HG03571 (cell line): ENCODE results near the gene KLHL36.

Experiments
- ATAC-seq: cut with Tn5 transposase; IDR thresholded peaks from one replicate; pipeline ENCODE4 v1.9.1; 2021; ENCODE audit not compliant: unreplicated experiment

Gene KLHL36

DNA sequence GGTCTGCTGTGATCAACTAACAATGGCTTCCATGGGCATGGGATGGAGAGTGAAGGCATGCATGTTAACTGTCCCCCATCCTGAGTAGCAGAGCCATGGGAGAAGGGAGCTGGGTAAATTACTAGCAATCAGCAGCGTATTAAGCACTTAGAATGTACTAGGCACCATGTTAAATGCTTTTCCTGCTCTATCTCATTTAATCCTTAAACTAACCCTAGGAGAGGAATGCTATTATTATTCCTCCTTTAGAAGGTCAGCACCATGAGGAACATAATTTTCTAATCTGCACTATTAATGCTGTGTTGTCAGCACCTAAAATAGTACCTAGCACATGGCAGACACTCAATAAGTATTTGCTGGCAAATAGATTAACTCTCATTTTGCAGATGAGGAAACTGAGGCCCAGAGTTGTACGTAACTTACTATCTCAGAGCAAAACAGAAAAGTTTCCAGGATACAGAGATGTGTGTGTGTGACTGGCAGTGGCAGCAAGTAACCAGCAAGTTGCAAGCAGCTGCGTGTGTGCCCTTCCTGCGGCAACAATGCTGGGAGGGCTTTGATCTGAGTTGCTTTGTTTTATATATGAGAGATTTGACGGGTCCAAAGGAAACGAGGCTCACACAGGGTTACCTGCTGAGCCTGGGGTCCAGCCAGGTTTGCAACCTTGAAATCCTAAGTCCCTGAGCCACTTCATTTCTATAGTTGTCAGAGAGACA lies 6.5 kb upstream of the KLHL36 start:
- no peak for ATAC-seq

DNA sequence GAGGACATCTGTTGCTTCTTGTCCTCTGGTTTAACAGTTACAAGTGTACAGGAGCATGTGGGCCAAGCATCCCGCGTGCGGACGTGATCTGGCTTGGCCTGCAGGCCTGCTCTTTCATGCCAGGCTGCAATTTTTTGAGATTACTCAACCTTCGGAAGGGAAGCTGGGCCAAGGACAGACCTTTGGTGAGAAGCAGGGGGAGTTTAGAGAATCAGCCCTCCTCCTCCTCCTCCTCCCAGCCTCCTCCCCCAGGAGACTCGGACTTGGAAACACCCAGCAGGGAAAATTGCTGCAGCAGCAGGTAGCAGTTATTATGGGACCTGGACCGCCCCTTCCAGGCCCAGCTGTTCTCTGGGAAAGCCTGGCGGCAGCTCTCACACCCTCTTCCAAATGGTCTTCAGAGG lies 5.1 kb upstream of the KLHL36 start:
- ATAC-seq: no peak

DNA sequence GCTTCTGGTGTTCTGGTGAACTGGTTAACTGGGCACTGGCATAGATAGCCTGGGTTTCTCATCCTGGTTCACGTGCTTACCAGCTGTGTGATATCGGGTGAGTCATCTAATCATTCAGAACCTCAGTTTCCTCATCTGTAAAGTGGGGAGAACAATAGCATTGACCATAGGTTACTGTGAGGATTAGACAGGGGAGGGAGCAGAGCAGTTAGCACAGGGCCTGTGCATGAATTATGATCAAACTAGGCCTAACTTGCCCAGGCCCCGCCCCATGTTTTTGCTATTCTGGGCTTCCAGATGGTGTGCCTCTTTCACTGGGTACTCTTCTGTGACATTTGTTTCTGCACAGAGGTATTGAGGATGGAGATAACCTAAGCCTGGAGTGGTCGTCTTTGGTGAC lies 4.6 kb upstream of the KLHL36 start:
- ATAC-seq: no peak

DNA sequence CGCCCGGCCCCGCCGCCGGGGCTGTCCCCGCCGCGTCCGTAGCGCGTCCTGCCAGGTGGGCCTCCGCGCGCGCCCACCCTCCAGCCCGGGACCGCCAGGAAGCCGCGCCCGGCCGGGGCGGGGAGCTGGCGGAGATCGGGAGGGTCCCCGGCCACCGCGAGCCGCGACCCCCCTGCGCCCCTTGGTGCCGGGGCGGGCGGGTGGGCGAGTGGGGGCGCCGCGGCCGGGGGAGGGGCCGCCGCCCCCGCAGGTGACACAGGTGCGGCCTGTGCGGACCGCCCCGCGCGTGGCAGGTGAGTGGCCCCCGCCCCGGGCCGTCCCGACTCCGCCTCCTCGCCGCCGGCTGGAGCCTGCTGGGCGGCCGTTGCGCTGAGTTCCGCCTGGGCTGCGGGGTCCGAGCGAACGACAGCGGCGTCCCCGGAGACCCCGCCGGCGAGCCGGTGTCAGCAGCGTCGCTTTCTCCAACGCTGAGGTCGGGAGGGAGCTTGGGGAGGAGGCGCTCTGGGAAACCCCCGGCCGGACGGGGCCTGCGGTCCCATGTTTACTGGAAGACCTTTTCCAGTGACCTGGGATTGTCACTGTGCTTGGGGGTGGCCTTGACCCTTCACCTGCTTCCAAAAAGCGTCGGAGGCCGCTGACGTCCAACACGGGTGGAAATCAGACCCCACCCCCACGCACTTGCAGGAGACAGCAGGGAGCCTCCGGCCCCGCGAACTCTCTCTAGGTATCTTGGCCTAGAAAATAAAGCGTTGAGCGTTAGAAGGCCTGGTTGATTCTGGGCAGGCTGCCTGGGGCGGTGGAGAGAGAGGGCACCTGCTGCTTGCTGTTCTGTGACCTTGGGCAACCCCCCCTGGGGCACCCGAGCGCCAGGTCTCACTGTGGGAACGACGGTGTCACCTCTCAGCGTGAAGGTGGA lies 542 bp downstream of the KLHL36 start:
- peak; percentile 56 for ATAC-seq

DNA sequence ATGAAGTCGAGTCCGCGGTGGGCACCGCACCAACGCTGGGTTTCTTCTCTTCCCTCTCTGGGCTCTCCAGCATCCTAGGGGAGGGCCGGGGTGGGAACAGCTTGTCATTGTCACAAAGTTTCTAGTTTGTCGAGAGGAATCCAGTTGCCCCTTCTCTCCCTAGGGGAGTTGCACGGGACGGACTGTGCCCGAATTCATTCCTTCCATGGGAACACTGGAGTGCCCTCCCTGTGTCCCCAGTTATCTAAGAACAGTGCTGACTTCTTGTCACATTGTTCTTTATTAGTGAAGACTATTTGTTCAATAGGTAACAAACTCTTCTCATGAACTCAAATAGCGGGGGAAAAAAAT lies 1.2 kb downstream of the KLHL36 start:
- no peak for ATAC-seq

DNA sequence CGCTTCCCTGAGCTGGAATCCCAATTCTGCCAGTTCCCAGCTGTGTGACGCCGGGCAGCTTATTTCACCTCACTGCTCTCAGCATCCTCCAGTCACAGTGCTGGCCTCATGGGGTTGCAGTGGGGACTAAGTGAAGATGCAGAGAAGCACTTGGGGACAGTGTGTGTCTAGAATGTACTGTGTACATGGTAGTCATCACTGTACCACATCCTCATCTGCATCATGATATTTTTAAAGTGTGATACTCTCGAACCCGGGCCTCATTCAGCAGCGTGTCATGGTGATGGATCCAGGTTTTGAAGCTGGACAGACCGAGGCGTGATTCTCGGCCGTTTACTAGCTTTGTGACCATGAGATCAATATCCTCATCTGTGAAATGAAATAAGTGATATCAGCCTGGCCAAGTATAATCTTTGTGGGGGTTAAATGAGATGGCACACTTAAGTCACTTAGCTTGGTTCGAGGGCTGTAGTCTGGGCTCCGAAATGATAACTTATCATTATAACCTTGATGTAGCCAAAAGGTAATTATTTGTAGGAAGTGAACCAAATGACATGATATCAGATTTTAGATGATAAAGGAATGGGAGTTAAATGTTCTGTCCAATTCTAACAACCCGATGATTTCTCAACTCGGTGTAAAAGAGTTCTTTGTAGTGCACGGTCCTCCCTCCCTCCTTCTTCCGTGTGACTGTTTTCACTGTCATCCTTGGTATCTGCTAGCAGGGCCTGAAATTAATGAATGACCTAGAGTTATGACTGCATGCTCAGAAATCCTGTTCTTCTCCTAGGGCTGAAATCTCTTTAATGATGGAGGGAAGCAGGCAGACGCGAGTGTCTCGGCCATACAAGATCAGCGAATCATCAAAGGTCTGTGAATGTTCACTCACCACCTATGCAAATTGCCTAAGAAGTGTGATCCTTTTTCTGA lies 2.0 kb downstream of the KLHL36 start:
- no peak for ATAC-seq

DNA sequence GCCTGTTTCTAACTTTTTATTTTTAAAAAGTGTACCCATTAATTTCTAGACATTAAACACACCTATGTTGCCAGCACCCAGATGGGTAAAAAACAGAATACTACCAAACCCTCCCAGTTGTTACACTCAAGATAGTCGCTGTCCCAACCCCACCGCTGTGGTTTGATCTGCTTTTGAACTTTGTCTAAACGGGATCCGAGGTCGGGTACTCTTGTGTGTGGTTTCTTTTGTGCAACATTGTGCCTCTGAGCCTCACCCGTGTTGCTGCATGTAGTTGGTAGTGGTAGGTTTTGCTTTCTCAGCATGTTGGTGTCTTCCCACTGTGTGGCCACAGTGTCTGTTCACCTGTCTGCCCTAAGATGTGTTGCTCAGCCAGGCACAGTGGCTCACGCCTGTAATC lies 4.3 kb downstream of the KLHL36 start:
- ATAC-seq: no peak

DNA sequence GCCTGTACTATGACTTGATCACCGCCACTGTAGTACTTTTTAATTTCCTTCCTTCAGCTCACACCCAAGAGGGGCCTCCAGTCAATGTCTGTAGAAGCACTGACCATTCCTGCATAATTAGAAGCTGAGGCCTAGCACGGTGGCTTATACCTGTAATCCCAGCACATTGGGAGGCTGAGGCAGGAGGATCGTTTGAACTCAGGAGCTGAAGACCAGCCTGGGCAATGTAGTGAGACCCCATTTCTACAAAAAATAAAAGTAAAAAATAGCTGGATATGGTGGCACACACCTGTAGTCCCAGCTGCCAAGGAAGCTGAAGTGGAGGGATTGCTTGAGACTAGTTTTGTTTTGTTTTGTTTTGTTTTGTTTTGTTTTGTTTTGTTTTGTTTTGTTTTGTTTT lies 5.9 kb downstream of the KLHL36 start:
- ATAC-seq: no peak

DNA sequence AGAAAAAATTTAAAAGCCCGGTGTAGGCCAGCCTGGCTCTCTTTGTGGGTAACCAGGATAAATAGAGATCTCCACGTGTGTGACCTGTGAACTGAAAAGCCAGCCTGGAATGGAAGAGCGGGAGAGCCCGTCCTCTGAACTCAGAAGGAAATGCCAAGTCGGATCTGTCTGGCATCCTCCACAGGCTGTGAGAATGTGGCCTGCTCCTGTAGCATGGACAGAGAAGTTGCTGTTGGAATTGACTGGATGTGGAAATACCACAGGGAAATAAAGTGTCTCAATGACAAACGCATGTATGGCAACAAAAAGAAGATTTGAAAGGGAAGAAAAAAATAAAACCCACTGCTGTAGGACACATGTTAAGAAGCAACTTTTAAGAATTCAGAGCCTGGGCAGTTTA lies 6.7 kb downstream of the KLHL36 start:
- no peak for ATAC-seq

DNA sequence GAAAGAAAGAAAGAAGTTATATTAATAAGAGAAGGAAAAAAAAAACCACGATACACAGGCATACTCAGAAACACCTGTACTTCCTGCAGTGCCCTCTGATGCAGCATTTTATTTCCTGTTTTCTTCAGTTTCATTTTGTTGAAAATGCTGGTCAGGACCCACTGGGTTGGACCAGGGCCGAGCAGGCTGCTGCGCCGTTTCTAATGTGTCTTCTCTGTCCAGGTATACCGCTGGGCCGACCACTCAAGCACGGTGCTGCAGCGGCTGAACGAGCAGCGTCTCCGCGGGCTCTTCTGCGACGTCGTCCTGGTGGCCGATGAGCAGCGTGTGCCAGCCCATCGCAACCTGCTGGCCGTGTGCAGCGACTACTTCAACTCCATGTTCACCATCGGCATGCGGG lies 8.3 kb downstream of the KLHL36 start:
- ATAC-seq: no peak

DNA sequence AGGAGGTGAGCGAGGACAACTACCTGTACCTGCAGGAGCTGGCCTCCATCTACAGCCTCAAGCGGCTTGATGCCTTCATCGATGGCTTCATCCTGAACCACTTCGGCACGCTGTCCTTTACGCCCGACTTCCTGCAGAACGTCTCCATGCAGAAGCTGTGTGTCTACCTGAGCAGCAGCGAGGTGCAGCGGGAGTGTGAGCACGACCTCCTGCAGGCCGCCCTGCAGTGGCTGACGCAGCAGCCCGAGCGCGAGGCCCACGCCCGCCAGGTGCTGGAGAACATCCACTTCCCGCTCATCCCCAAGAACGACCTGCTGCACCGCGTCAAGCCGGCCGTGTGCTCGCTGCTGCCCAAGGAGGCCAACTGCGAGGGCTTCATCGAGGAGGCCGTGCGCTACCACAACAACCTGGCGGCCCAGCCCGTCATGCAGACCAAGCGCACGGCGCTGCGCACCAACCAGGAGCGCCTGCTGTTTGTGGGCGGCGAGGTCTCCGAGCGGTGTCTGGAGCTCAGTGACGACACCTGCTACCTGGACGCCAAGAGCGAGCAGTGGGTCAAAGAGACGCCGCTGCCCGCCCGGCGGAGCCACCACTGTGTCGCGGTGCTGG lies 9.0 kb downstream of the KLHL36 start:
- ATAC-seq: no peak

DNA sequence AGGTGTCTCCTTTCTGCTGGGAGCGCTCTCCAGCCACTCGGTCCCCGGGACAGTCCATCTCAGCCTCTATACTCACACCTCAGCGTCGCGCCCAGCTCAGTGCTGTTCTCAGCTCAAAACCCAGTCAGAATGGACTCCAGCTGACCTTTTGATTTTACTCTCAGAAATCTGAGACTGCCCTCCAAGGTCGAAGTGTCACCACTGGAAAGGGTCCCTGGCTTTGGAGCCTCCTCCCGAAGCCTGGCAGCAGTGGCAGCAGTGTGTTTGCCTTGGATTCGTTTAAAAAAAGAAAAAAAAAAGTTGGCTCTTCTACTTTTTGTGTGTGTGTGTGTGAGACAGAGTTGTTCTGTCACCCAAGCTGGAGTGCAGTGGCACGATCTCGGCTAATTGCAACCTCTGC lies 10.4 kb downstream of the KLHL36 start:
- no peak for ATAC-seq

DNA sequence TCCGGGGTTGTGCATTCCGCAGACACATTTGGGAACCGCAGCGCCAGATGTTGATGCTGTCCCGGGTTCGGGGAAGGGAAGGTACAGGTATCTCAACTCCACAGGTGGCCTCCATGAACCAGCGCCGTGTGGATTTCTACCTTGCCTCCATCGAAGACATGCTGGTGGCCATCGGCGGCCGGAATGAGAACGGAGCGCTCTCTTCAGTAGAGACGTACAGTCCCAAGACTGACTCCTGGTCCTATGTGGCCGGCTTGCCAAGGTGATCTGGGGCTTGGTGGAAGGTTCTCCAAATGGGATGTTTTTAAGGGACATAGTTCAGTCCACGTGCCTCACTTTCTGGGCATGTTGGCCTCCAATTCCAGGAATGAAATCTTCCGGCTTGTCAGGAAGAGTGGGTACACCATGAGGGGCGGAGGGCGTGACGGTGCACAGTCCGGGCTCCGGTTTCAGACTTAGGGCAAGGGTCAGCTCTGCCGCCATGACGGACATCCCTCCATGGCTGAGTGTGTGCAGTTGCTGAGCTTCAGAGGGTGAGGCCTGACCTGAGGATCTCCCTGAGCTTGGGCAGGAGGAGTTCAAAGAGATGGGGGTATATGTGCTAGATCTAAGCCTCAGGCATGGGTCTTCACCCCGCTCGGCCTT lies 11.5 kb downstream of the KLHL36 start:
- no peak for ATAC-seq

DNA sequence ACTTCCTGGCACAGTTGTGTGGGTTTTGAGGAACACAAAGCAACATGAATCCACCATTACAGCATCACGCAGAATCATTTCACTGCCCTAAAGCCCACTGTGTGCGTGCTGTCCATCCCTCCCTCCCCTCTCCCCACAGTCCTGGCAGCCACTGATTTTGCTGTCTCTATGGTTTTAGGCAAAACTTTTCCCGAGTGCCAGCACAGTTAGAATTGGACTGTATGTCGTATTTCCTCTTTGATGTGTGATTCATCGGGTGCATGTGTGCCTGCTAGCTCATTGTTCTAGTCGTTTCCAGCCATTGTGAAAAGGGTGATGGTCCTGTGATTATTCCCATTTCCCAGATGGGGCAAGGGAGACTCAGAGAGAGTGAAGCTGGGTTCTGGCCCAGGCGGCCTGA lies 12.7 kb downstream of the KLHL36 start:
- ATAC-seq: no peak

DNA sequence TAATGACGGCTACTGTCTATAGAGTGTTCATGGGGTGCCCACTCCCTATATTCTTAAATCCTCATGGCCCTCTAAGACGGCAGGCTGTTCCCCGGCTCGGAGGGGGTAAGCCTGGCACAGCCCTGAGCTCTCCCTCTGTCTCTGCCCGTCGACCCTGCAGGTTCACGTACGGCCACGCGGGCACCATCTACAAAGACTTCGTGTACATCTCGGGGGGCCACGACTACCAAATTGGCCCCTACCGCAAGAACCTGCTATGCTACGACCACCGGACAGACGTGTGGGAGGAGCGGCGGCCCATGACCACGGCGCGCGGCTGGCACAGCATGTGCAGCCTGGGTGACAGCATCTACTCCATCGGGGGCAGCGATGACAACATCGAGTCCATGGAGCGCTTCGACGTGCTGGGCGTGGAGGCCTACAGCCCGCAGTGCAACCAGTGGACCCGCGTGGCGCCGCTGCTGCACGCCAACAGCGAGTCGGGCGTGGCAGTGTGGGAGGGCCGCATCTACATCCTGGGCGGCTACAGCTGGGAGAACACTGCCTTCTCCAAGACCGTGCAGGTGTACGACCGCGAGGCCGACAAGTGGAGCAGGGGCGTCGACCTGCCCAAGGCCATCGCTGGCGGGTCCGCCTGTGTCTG lies 13.2 kb downstream of the KLHL36 start:
- ATAC-seq: no peak

DNA sequence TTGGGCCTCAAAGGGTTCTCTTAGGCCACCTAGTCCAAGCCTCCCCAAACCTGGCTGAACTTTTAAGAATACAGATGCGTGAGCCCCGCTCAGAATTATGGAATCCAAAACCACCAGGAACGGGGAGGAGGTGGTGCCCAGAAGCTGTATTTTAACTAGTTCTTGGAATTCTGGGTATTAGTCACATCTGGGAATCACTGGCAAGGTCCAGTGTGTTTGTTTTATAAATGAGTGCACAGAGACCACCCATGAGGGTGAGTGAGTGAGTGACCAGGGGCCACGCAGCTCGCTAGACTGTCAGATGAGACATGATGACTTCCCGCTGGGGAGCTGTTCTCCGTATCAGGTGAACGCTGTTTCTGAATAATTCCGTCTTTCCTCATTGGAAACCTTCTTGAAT lies 14.2 kb downstream of the KLHL36 start:
- no peak for ATAC-seq

DNA sequence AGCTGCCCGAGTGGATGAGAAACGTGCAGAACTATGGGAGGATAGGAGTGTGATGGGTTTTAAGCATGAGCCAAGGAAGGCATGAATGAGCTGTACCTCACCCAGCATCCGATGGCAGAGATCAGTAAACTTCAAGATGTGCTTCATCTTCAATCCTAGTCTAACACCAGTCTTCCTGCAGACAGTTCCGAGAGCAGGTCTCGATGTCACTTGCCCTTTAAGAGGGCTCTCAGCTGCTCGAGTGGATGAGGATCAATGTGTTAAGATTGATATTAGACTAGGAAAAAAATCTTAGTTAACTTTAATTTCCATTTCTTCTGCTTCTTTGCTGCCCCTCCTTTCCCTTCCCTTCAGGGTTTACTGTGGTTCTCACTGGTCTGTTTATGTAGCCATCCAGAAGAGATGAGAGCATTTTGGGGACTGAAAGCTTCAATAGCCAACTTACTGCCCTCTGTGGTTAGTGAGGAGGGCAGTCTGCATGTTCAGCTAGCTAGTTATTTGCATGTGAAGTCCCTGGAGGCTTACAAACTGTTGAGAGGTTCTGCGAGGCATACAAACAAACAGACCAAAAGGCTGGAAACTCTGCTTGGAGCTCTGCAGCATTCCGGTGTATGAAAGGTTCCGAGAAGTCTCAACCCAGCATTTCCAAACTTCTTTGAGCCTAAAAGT lies 15.3 kb downstream of the KLHL36 start:
- ATAC-seq: peak; percentile 88

DNA sequence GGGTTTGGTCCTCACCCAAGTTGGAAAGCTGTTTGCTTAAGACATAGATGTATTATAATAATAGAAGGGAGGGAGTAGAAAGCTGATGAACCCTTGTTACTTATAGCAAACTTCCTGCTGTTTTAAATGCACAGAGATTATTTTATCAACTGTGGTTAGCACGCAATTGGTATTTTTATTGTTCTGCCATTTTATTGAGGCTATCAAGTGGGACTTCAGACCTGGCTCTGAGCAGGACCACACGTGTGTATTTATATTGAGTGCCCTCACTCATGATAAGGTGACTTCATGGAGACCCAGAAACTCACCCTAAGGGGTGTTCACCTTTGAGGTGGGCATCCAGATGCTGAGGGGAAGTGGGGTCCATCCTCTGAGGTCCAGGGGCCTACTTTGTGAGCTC lies 17.0 kb downstream of the KLHL36 start:
- ATAC-seq: no peak

DNA sequence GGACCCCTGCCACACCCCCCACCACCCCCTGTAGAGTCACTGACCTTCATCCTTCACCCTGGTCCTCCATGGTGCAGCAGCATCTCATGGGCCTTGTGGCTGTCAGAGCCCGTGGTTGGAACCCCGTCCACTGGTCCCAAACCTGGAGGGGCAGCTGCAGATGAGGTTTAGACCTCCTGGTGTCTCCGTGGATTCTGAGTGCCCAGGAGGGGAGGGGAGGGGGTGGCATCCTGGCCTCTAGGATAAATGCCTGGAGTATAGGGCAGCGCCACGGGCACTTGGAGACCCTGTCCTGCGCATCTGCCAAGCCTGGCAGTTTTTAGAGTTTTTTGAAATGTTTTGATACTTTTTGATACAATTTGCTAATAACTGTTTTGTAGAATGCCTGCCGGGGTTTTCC lies 17.5 kb downstream of the KLHL36 start:
- ATAC-seq: no peak
